ENCODE data around the gene SPATA2L.

- TF ChIP-seq CTCF (IDR thresholded peaks at IDR 0.05) (no peak), POLR2A (IDR thresholded peaks at IDR 0.05) (no peak), POLR2AphosphoS5 (IDR thresholded peaks at IDR 0.05) (no peak)
Measured at GRCh38 chr16:89661215-89661614, 40.3 kb downstream of the SPATA2L start.
